HG02642 (cell line): ENCODE results near the gene HSD11B1.

Source experiments
- ATAC-seq: cut with Tn5 transposase; IDR thresholded peaks from one replicate; pipeline ENCODE4 v1.9.1; 2021; ENCODE audit warnings: mild to moderate bottlenecking; ENCODE audit not compliant: unreplicated experiment, poor library complexity

The HSD11B1 gene

GRCh38 chr1:209704584-209704983 lies at the start of gene HSD11B1:
Gene HSD11B1 (plus strand): TSS chr1:209704846. CDS start chr1:209704943, 97 bp downstream.
- no peak for ATAC-seq

GRCh38 chr1:209655411-209656231 lies 49.0 kb upstream of the HSD11B1 start:
- ATAC-seq, result no peak

- ATAC-seq, result no peak
Measured at GRCh38 chr1:209657140-209657879, 47.3 kb upstream of the HSD11B1 start.

- no peak for ATAC-seq
Measured at GRCh38 chr1:209657918-209658317, 46.7 kb upstream of the HSD11B1 start.

- peak; percentile 80 for ATAC-seq
Measured at GRCh38 chr1:209659909-209660308, 44.7 kb upstream of the HSD11B1 start.

GRCh38 chr1:209661071-209661470 lies 43.6 kb upstream of the HSD11B1 start:
- no peak for ATAC-seq

GRCh38 chr1:209662879-209663327 lies 41.7 kb upstream of the HSD11B1 start:
- ATAC-seq, result no peak

GRCh38 chr1:209667103-209667502 lies 37.5 kb upstream of the HSD11B1 start:
- no peak for ATAC-seq

GRCh38 chr1:209667708-209668107 lies 36.9 kb upstream of the HSD11B1 start:
- ATAC-seq, result no peak

GRCh38 chr1:209670441-209671082 lies 34.1 kb upstream of the HSD11B1 start:
- ATAC-seq, result no peak

GRCh38 chr1:209672705-209673630 lies 31.7 kb upstream of the HSD11B1 start:
- ATAC-seq, result peak; percentile 85

- ATAC-seq, result no peak
Measured at GRCh38 chr1:209673631-209674417, 30.8 kb upstream of the HSD11B1 start.

- ATAC-seq, result no peak
Measured at GRCh38 chr1:209674957-209675564, 29.6 kb upstream of the HSD11B1 start, which contains the start of gene G0S2. Gene G0S2 (plus strand): TSS chr1:209675412. CDS start chr1:209675685, 273 bp downstream.

GRCh38 chr1:209675565-209676154 lies 29.0 kb upstream of the HSD11B1 start:
- ATAC-seq, result no peak

- ATAC-seq, result no peak
Measured at GRCh38 chr1:209678981-209679539, 25.6 kb upstream of the HSD11B1 start.

- ATAC-seq, result peak; percentile 62
Measured at GRCh38 chr1:209685821-209686220, 18.8 kb upstream of the HSD11B1 start.

- ATAC-seq, result no peak
Measured at GRCh38 chr1:209686322-209686721, 18.3 kb upstream of the HSD11B1 start.

- ATAC-seq, result no peak
Measured at GRCh38 chr1:209688746-209689234, 15.9 kb upstream of the HSD11B1 start.
